Fibroblast of lung (primary cell): ENCODE results near the gene DLGAP1. TPM values are rescaled to one million over a fixed set of nuclear protein-coding genes. Genes with fewer than 3 reads are reported as not detected.

Experiments used
- DNase-seq, 2 donors: peaks; one replicate each; pipeline versions ENCODE4 v3.0.0 to v3.0.0-alpha.2; 2010; ENCODE audit warnings: low read depth in 2 of 2
- H2AFZ ChIP-seq: 2 replicates; pipeline ENCODE4 v1.5.1; 2012; ENCODE audit warnings: low read length, control low read depth, inconsistent platforms
- H3K27ac ChIP-seq: 2 replicates; pipeline ENCODE4 v1.5.1; 2011; ENCODE audit warnings: low read length, control low read depth; ENCODE audit not compliant: insufficient read depth
- H3K27me3 ChIP-seq: 2 replicates; pipeline ENCODE4 v1.5.1; 2011; ENCODE audit warnings: mild to moderate bottlenecking, low read length; ENCODE audit not compliant: control insufficient read depth, insufficient read depth
- H3K36me3 ChIP-seq: 2 replicates; pipeline ENCODE4 v1.5.1; 2011; ENCODE audit warnings: low read length; ENCODE audit not compliant: control insufficient read depth, insufficient read depth
- H3K4me1 ChIP-seq: 2 replicates; pipeline ENCODE4 v1.5.1; 2011; ENCODE audit warnings: low read length; ENCODE audit not compliant: control insufficient read depth, insufficient read depth; ENCODE audit errors: extremely low read depth
- H3K4me2 ChIP-seq: 2 replicates; pipeline ENCODE4 v1.5.1; 2011; ENCODE audit warnings: low read length, control low read depth; ENCODE audit not compliant: insufficient read depth; ENCODE audit errors: extremely low read depth
- H3K4me3 ChIP-seq, 4 experiments: fragments of 200-600 bp in 1 of 4; sonication (generic) in 1 of 4; replicated peaks in 1 of 4; 2 replicates each; pipeline ENCODE4 v1.5.1; 2011 to 2016; ENCODE audit warnings: low read length in 4 of 4, low read depth in 3 of 4, mild to moderate bottlenecking in 3 of 4, control low read depth in 2 of 4, inconsistent platforms in 1 of 4, mixed read lengths in 1 of 4; ENCODE audit not compliant: insufficient read depth in 1 of 4; ENCODE audit errors: control extremely low read depth in 1 of 4
- H3K79me2 ChIP-seq: 2 replicates; pipeline ENCODE4 v1.5.1; 2012; ENCODE audit warnings: mild to moderate bottlenecking, low read length, inconsistent platforms; ENCODE audit not compliant: control insufficient read depth, insufficient read depth
- H3K9ac ChIP-seq: 2 replicates; pipeline ENCODE4 v1.5.1; 2011; ENCODE audit warnings: mild to moderate bottlenecking, low read length, control low read depth; ENCODE audit not compliant: insufficient read depth
- H3K9me3 ChIP-seq: 2 replicates; pipeline ENCODE4 v1.5.1; 2012; ENCODE audit warnings: low read depth, low read length; ENCODE audit not compliant: control insufficient read depth, insufficient read depth
- H4K20me1 ChIP-seq: 2 replicates; pipeline ENCODE4 v1.5.1; 2011; ENCODE audit warnings: low read length; ENCODE audit not compliant: control insufficient read depth, insufficient read depth; ENCODE audit errors: extremely low read depth
- CTCF ChIP-seq, 2 donors: IDR thresholded peaks in 1 of 2; conservative IDR thresholded peaks in 1 of 2; 1 replicate in 1 of 2; 2 replicates in 1 of 2; pipeline ENCODE4 v1.5.1; 2011 to 2012; ENCODE audit warnings: low read length in 2 of 2, control low read depth in 1 of 2, inconsistent platforms in 1 of 2, low read depth in 1 of 2, mild to moderate bottlenecking in 1 of 2
- EZH2 ChIP-seq: IDR thresholded peaks from 2 replicates; pipeline ENCODE4 v1.5.1; 2012; ENCODE audit warnings: low read length, control low read depth, mild to moderate bottlenecking; ENCODE audit errors: missing control alignments
- polyA plus RNA-seq, 2 donors: library from polyadenylated mRNA; depleted of rRNA in 1 of 2; stranded (reverse) in 1 of 2; unstranded in 1 of 2; fragments of >200 nt; gene quantifications; 2 replicates each; pipeline ENCODE4 v1.2.1, GENCODE V29; 2011 to 2012; ENCODE audit warnings: missing spikeins in 1 of 2
- total RNA-seq: library from RNA; depleted of rRNA; stranded (reverse); fragments of >200 nt; gene quantifications from 2 replicates; pipeline ENCODE4 v1.2.1, GENCODE V29; 2014

DLGAP1 gene
- total and polyA plus RNA-seq, 2 donors (not counting 1 experiment from before 2014, with no cell fraction given) = 0.16 to 0.17 TPM

GRCh38 chr18:4251873-4252272 is 203.2 kb downstream of the DLGAP1 start:
- Histone ChIP-seq H3K4me3 (no peak overlapping the region), H3K27me3 (no peaks in the 10 kb centered on the region), H3K36me3 (no peaks in the 10 kb centered on the region)

GRCh38 chr18:4251206-4251605 is 203.9 kb downstream of the DLGAP1 start:
- H3K4me1 ChIP-seq = no peaks in the 10 kb centered on the region
- H3K4me3 ChIP-seq = no peak overlapping the region
- H3K27me3 ChIP-seq = no peaks in the 10 kb centered on the region
- H4K20me1 ChIP-seq = no peaks in the 10 kb centered on the region
- no peak overlapping the region for H3K9ac ChIP-seq
- DNase-seq = no peak
- no peak overlapping the region for H3K27ac ChIP-seq
- H3K4me2 ChIP-seq = no peak overlapping the region
- TF ChIP-seq CTCF (conservative IDR thresholded peaks at IDR 0.05 in 1 of 2, IDR thresholded peaks at IDR 0.05 in 1 of 2; ENCODE audit: low read depth in 1 of 2, low read length in 2 of 2) (no peak), EZH2 (no peak)
- H3K9me3 ChIP-seq = no peaks in the 10 kb centered on the region
- H2AFZ ChIP-seq = no peak overlapping the region
- no peaks in the 10 kb centered on the region for H3K79me2 ChIP-seq
- no peaks in the 10 kb centered on the region for H3K36me3 ChIP-seq

More at GRCh38 chr18:4251873-4252272, 203.2 kb downstream of the DLGAP1 start:
- H4K20me1 ChIP-seq = no peaks in the 10 kb centered on the region
- H3K9ac ChIP-seq = no peak overlapping the region
- no peak overlapping the region for H3K4me2 ChIP-seq
- H3K79me2 ChIP-seq = no peaks in the 10 kb centered on the region
- TF ChIP-seq CTCF (conservative IDR thresholded peaks at IDR 0.05 in 1 of 2, IDR thresholded peaks at IDR 0.05 in 1 of 2; ENCODE audit: low read depth in 1 of 2, low read length in 2 of 2) (no peak), EZH2 (no peak)
- no peak for DNase-seq
- H3K27ac ChIP-seq = no peak overlapping the region
- no peaks in the 10 kb centered on the region for H3K4me1 ChIP-seq
- H2AFZ ChIP-seq = no peak overlapping the region
- H3K9me3 ChIP-seq = no peaks in the 10 kb centered on the region

GRCh38 chr18:4250141-4250540 is 205.0 kb downstream of the DLGAP1 start:
- no peaks in the 10 kb centered on the region for H3K36me3 ChIP-seq

More at GRCh38 chr18:4250141-4250540, 205.0 kb downstream of the DLGAP1 start:
- Histone ChIP-seq H3K27ac (no peak overlapping the region), H3K27me3 (no peaks in the 10 kb centered on the region), H3K79me2 (no peaks in the 10 kb centered on the region), H2AFZ (no peak overlapping the region), H3K4me1 (no peaks in the 10 kb centered on the region), H3K4me2 (no peak overlapping the region), H3K9ac (no peak overlapping the region), H3K4me3 (no peak overlapping the region), H3K9me3 (no peaks in the 10 kb centered on the region), H4K20me1 (no peaks in the 10 kb centered on the region)
- no peak for TF ChIP-seq EZH2
- no peak for TF ChIP-seq CTCF (conservative IDR thresholded peaks at IDR 0.05 in 1 of 2, IDR thresholded peaks at IDR 0.05 in 1 of 2; ENCODE audit: low read depth in 1 of 2, low read length in 2 of 2)
- no peak for DNase-seq
